Esophagus muscularis mucosa (tissue), 4 donors: ENCODE results near the gene PDXDC1. TPM values are rescaled to one million over a fixed set of nuclear protein-coding genes. Genes with fewer than 3 reads are reported as not detected.
"Not testable (repeated sequence)": the region's sequence is repeated elsewhere in the genome, so short reads cannot be mapped to it uniquely, and the experiment has no call there.

Experiments used
- DNase-seq: peaks from one replicate; pipeline ENCODE4 v3.0.0-alpha.2; 2017; ENCODE audit errors: extremely low spot score
- H3K27ac ChIP-seq, 4 donors: fragments of 200-600 bp; sonication (generic); replicated peaks in 1 of 4; 1 replicate in 3 of 4; 2 replicates in 1 of 4; pipeline ENCODE4 v1.5.1; 2016 to 2019; ENCODE audit warnings: mild to moderate bottlenecking in 1 of 4
- H3K27me3 ChIP-seq, 4 donors: fragments of 200-600 bp; sonication (generic); one replicate each; pipeline versions ENCODE4 v1.5.1 to v1.6.0; 2016 to 2019
- H3K36me3 ChIP-seq, 4 donors: fragments of 200-600 bp; sonication (generic); one replicate each; pipeline ENCODE4 v1.5.1; 2016 to 2019
- H3K4me1 ChIP-seq, 4 donors: fragments of 200-600 bp; sonication (generic); one replicate each; pipeline ENCODE4 v1.5.1; 2016 to 2019
- H3K4me3 ChIP-seq, 4 donors: fragments of 200-600 bp; sonication (generic); 1 replicate in 2 of 4; 2 replicates in 2 of 4; pipeline ENCODE4 v1.5.1; 2016 to 2019; ENCODE audit warnings: mild to moderate bottlenecking in 4 of 4, moderate library complexity in 1 of 4
- H3K9me3 ChIP-seq, 4 donors: fragments of 200-600 bp; sonication (generic); 1 replicate in 3 of 4; 2 replicates in 1 of 4; pipeline ENCODE4 v1.5.1; 2016 to 2019
- EP300 ChIP-seq: sonication (generic); formaldehyde crosslinking; IDR thresholded peaks from one replicate; pipeline ENCODE4 v1.6.1; 2017; ENCODE audit warnings: antibody characterized with exemption
- POLR2A ChIP-seq: fragments of 450-650 bp; IDR thresholded peaks from one replicate; pipeline ENCODE4 v1.6.1; 2017; ENCODE audit warnings: antibody characterized with exemption, moderate library complexity, mild to moderate bottlenecking, low read depth
- POLR2AphosphoS5 ChIP-seq, 2 donors: sonication (generic); formaldehyde crosslinking; IDR thresholded peaks; one replicate each; pipeline ENCODE4 v1.6.1; 2017; ENCODE audit warnings: antibody characterized with exemption in 2 of 2
- WGBS: methylation state at CpG from one replicate; pipeline ENCODE4 v1.1.5; 2018; 5-methylcytosine and 5-hydroxymethylcytosine counted together
- intact Hi-C: fragments of 100-400 bp; cut with DNase I; formaldehyde crosslinking; loops from one replicate; pipeline ENCODE4 v1.15.1; 2023
- total RNA-seq, 4 donors: library from RNA; depleted of rRNA; stranded (reverse); fragments of >200 nt; gene quantifications; one replicate each; pipeline versions ENCODE4 v1.1.0 to v1.2.1, GENCODE V29; 2016
- TF ChIP-seq, protein P1 (sequence below), 3 experiments: fragments of 200-600 bp in 2 of 3; fragments of 450-650 bp in 1 of 3; sonication (generic) in 2 of 3; IDR thresholded peaks; one replicate each; pipeline ENCODE4 v1.5.1; 2017 to 2019; ENCODE audit warnings: antibody characterized with exemption in 3 of 3, mild to moderate bottlenecking in 2 of 3, moderate library complexity in 1 of 3

Gene PDXDC1
- total RNA-seq, 4 donors from 2014 or later, result 74.3 to 91.3 (median 85.9) TPM

DNA sequence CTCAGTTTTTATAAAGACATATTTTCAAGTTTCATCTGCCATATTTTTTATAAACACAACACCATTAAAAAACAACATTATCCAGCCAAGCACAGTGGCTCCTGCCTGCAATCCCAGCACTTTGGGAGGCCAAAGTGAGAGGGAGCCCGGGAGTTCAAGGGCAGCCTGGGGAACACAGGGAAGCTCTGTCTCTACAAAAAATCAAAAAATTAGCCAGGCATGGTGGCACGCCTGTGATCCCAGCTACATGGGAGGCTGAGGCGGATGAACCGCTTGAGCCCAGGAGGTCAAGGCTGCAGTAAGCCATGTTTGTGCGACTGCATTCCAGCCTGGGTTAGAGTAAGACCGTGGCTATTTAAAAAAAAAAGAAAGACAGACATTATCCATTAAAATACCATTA, 98.3 kb downstream of the PDXDC1 start:
- TF ChIP-seq POLR2A (no peak), POLR2AphosphoS5 (IDR thresholded peaks at IDR 0.05) (no peak), EP300 (no peak)
- TF ChIP-seq, protein P1, sequence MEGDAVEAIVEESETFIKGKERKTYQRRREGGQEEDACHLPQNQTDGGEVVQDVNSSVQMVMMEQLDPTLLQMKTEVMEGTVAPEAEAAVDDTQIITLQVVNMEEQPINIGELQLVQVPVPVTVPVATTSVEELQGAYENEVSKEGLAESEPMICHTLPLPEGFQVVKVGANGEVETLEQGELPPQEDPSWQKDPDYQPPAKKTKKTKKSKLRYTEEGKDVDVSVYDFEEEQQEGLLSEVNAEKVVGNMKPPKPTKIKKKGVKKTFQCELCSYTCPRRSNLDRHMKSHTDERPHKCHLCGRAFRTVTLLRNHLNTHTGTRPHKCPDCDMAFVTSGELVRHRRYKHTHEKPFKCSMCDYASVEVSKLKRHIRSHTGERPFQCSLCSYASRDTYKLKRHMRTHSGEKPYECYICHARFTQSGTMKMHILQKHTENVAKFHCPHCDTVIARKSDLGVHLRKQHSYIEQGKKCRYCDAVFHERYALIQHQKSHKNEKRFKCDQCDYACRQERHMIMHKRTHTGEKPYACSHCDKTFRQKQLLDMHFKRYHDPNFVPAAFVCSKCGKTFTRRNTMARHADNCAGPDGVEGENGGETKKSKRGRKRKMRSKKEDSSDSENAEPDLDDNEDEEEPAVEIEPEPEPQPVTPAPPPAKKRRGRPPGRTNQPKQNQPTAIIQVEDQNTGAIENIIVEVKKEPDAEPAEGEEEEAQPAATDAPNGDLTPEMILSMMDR (IDR thresholded peaks at IDR 0.05), result no peak
- Histone ChIP-seq H3K27me3 (no peaks in the 10 kb centered on the region), H3K4me1 (peaks cover 0 to 14% (median 9%) of the 10 kb centered on the region in 4 donors), H3K27ac (no peak overlapping the region), H3K9me3 (no peaks in the 10 kb centered on the region), H3K36me3 (peaks cover 50 to 83% (median 70%) of the 10 kb centered on the region in 4 donors), H3K4me3 (no peak overlapping the region)
- intact Hi-C loops, result no loop called here
- WGBS, result 81% methylated on average over 6 of the region's 6 CpGs
- DNase-seq, result no peak

DNA sequence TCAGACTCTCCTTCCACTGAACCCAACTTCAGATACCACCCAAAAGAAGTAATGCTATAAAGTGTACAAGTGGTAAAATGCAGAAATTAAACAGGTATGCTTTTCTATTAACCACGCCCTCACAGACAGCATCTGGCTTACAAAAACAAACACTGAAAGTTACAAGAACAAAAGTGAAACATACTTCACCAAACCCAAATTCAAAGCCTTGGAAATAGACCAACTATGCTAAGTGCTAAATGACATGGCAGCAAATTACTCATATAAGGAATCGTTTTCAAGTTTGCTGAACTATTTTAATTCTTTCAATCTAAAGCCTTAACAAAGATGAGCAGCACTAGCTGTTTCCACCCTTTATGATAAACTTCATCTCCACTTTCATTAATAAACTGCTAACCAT, 101.3 kb downstream of the PDXDC1 start:
- Histone ChIP-seq H3K27ac (peak overlapping the region in 1 of 4 donors; percentile 23), H3K4me1 (peaks cover 0 to 10% (median 5%) of the 10 kb centered on the region in 4 donors), H3K36me3 (peaks cover 38 to 83% (median 66%) of the 10 kb centered on the region in 4 donors)
- H3K9me3 ChIP-seq, intact Hi-C loops, DNase-seq, H3K27me3 ChIP-seq, H3K4me3 ChIP-seq: not testable (repeated sequence)
- WGBS, result 46% methylated on average over 2 of the region's 2 CpGs

DNA sequence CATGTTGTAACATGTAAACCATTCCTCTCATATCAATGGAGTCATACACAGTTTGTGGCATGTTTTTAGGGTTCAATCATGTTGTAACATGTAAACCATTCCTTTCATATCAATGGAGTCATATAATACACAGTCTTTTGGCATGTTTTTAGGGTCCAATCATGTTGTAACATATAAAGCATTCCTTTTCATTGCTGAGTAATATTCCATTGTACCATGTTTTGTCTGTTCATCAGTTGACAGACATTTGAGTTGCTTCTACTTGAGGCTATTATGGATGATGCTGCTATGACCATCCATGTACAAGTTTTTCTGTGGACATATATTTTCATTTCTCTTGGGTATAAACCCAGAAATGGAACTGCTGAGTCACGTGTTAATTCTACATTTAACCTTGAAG, 106.1 kb downstream of the PDXDC1 start:
- H3K4me1 ChIP-seq, H3K27ac ChIP-seq, H3K4me3 ChIP-seq, intact Hi-C loops, DNase-seq, H3K9me3 ChIP-seq, H3K27me3 ChIP-seq: not testable (repeated sequence)
- H3K36me3 ChIP-seq, result peaks cover 25 to 93% (median 77%) of the 10 kb centered on the region in 4 donors
- 100% methylated on average over 1 of the region's 1 CpG for WGBS

DNA sequence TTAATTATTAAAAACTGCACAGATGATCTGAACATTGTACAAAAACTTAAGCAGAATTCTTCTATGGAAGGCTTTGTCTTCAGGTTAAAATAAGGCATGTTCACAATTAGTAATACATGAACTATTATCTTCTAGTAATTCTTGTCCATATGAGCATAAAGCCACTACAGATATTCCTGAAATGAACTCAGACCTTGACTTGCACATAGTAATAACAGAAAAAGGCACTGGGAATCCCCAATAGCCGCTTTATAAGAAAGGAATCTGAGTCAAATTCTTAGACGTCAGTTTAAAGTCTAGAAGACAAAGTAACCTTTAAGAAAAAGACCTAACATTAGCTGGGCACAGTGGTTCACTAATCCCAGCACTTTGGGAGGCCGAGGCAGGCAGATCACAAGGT, 108.0 kb downstream of the PDXDC1 start:
- peaks cover 23 to 87% (median 68%) of the 10 kb centered on the region in 4 donors for H3K36me3 ChIP-seq
- H3K4me1 ChIP-seq, intact Hi-C loops, DNase-seq, H3K27me3 ChIP-seq, H3K27ac ChIP-seq, H3K9me3 ChIP-seq, H3K4me3 ChIP-seq: not testable (repeated sequence)
- 61% methylated on average over 3 of the region's 3 CpGs for WGBS

DNA sequence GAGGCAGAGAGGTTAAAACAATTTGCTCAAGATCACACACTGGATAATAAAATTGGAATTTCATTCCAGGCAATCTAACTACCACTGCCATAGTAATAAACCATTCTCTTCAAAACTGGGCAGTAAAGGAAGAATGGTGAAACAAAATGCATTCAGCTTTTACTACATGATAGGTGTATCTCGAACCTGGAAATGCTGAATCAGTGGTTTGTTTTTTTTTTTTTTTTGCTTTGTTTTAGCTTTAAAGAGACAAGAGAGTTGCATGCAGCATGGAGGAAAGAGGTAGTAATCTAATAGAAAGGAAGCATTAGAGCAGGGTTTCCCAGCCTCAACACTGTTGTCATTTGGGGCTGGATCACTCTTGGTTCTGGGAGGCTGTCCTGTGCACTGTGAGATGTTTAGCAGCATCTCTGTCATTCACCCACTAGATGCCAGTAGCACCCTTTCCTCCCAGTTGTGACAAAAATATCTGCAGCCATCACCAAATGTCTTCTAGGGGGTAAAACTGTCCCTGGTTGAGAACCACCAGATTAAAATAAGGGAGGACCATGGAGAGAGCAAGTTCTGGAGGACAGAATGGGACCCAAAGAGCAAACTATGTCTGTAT, 115.9 kb downstream of the PDXDC1 start:
- 77% methylated on average over 1 of the region's 1 CpG for WGBS
- H3K36me3 ChIP-seq, result peaks cover 10 to 46% (median 28%) of the 10 kb centered on the region in 4 donors

DNA sequence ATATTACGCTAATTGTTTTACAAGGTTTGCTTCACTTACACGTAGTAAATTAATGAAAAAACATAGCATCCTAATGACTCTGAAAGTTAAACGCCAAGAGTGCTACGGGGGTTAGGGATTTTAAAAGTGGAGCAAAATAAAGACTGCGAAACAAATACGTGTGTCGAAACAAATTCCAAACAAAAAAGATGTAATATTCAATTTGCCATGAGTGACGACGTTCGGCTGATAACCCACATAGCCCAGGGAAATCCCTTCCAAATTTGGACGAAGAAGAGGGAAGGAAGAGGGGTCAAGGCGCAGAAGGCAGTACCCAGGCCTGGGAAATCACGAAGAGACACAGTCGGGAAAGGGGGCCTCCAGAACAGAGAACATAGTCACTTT, 118.7 kb downstream of the PDXDC1 start:
- H3K4me3 ChIP-seq, result peak overlapping the region; percentile 56 to 73 (median 66)
- H3K4me1 ChIP-seq, result peaks cover 12 to 26% (median 20%) of the 10 kb centered on the region in 4 donors
- 10% methylated on average over 14 of the region's 14 CpGs for WGBS
- intact Hi-C loops, H3K9me3 ChIP-seq, DNase-seq, H3K27me3 ChIP-seq: not testable (repeated sequence)
- peak overlapping the region; percentile 80 to 85 (median 81) for H3K27ac ChIP-seq
- peaks cover 0 to 31% (median 17%) of the 10 kb centered on the region in 4 donors for H3K36me3 ChIP-seq

More for the DNA sequence above, 115.9 kb downstream of the PDXDC1 start:
- intact Hi-C loops, H3K27me3 ChIP-seq, H3K9me3 ChIP-seq, DNase-seq, H3K4me3 ChIP-seq, H3K27ac ChIP-seq: not testable (repeated sequence)
- peaks cover 12 to 26% (median 22%) of the 10 kb centered on the region in 4 donors for H3K4me1 ChIP-seq

DNA sequence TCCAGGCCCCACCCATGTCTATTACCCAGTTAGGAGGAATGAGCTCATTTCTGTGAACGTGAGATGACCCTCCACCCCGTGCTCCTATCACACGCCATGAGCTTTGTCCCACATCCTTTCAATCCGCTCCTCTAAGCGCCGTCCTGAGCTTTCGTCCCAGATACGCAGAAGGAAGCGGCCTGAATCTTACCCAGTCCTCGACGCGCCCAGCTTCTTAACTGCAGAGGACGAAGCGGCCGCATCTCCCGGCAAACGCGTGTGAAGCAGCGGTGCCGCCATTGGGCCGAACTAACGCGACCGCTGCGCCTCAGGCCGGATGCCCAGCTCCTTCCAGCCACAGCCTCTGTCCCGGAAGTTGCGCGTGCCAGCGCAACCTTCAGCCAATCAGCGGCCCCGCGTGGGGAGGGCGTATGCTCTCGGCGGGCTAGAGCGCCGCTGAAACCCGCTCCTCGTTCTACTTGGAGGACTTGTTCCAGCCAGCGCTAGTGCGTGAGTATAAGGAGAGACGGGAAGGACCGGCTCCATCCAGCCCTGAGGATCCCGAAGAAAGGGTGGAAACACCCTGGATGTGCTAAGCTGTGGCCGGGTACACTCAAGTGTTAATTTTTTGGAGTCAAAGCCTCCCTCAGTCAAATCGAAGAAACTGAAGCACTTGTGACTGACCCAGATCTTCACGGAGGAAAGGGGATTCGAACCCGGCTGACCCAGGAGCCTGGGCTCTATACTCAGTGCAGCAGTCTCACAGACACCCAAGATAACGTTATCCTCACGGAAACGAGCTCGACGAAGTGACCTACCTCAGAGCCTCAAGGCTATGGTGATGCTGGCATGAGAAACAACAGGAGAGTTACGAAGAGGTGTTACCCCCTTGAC, 119.4 kb downstream of the PDXDC1 start, which contains the start of gene RRN3:
Gene RRN3, minus strand, starts transcription at position 318 of the 873 bp plus-strand sequence. Its CDS starts 39 bp downstream, at position 279.
- 3% methylated on average over 47 of the region's 56 CpGs for WGBS
- DNase-seq, result peak; percentile 97
- Histone ChIP-seq H3K4me1 (peaks cover 12 to 26% (median 20%) of the 10 kb centered on the region in 4 donors), H3K27ac (peak within 1 kb of the TSS; percentile 80 to 85 (median 81)), H3K36me3 (peaks cover 0 to 25% (median 14%) of the 10 kb centered on the region in 4 donors), H3K4me3 (peak within 1 kb of the TSS; percentile 56 to 73 (median 66))
- H3K9me3 ChIP-seq, intact Hi-C loops, H3K27me3 ChIP-seq: not testable (repeated sequence)
- TF ChIP-seq, protein P1 (IDR thresholded peaks at IDR 0.05), result peak in 1 of 3 experiments; percentile 4
- TF ChIP-seq POLR2A (peak; percentile 38), EP300 (peak; percentile 42), POLR2AphosphoS5 (IDR thresholded peaks at IDR 0.05) (peak; percentile 94)

DNA sequence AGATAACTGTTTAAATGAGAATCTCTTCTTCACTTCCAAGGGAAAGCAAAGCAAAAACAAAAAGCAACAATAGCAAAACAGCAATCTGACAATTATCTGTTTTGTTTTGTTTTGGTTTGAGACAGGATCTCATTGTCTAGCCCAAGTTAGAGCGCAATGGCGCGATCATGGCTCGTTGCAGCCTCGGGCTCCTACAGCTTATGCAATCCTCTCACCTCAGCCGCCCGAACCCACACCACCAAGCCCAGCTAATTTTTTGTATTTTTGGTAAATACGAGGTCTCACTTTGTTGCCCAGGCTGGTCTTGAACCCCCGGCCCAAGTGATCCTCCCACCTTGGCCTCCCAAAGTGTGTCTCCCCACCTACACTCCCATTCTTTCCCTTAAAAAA, 121.8 kb downstream of the PDXDC1 start:
- peaks cover 12 to 26% (median 20%) of the 10 kb centered on the region in 4 donors for H3K4me1 ChIP-seq
- H3K27me3 ChIP-seq, H3K9me3 ChIP-seq, H3K27ac ChIP-seq, DNase-seq, H3K36me3 ChIP-seq, H3K4me3 ChIP-seq, intact Hi-C loops: not testable (repeated sequence)
- 92% methylated on average over 9 of the region's 9 CpGs for WGBS

DNA sequence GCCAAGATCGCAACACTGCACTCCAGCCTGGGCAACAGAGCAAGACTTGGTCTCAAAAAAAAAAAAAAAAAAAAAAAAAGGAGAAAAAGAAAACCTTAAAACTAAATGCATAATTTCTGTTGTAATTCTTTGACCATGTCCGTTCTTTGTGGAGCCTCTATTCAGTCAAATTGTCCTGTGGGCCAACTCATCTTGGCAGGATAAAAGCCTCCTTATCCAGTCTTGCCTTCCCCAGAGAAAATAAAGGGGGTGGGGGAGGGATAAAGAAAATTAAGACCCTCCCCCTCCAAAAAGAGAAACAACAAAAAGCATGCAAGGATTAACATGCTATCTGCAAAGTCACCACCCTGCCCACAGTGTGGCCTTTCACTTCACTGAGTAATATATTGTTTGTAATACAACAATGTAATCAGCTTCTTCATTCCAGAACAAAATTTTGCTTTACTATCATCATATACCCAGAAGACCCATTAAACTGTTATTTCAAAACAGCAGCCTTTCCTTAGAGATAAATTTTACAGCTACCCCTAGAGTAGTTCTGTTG, 124.6 kb downstream of the PDXDC1 start:
- intact Hi-C loops, H3K27ac ChIP-seq: not testable (repeated sequence)

More for the DNA sequence above, 124.6 kb downstream of the PDXDC1 start:
- not testable (repeated sequence) for DNase-seq, H3K36me3 ChIP-seq, H3K27me3 ChIP-seq, H3K9me3 ChIP-seq, H3K4me1 ChIP-seq, H3K4me3 ChIP-seq
- WGBS, result 73% methylated on average over 2 of the region's 2 CpGs
